NCI-H2196 (cell line): ENCODE measurements around the gene CSF1.
"Not testable (repeated sequence)": the region's sequence is repeated elsewhere in the genome, so short reads cannot be mapped to it uniquely, and the experiment has no call there.

ENCODE experiments used
- DNase-seq: peaks from one replicate; lab custom pipeline; 2025; ENCODE audit not compliant: unreplicated experiment; lab: John Stamatoyannopoulos, UW

Gene CSF1, protein sequence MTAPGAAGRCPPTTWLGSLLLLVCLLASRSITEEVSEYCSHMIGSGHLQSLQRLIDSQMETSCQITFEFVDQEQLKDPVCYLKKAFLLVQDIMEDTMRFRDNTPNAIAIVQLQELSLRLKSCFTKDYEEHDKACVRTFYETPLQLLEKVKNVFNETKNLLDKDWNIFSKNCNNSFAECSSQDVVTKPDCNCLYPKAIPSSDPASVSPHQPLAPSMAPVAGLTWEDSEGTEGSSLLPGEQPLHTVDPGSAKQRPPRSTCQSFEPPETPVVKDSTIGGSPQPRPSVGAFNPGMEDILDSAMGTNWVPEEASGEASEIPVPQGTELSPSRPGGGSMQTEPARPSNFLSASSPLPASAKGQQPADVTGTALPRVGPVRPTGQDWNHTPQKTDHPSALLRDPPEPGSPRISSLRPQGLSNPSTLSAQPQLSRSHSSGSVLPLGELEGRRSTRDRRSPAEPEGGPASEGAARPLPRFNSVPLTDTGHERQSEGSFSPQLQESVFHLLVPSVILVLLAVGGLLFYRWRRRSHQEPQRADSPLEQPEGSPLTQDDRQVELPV

GRCh38 chr1:109910123-109910962 lies at the start of gene CSF1:
TSS of gene CSF1 (plus strand) at chr1:109910849. CDS start at chr1:109911024, 175 bp downstream.
- peak; percentile 50 for DNase-seq

DNA sequence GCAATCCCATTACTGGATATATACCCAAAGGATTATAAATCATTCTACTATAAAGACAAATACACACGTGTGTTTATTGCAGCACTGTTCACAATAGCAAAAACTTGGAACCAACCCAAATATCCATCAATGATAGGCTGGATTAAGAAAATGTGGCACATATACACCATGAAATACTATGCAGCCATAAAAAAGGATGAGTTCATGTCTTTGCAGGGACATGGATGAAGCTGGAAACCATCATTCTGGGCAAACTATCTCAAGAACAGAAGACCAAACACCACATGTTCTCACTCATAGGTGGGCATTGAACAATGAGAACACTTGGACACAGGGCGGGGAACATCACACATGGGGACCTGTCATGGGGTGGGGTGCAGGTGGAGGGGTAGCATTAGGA lies 49.0 kb upstream of the CSF1 start:
- DNase-seq: not testable (repeated sequence)

DNA sequence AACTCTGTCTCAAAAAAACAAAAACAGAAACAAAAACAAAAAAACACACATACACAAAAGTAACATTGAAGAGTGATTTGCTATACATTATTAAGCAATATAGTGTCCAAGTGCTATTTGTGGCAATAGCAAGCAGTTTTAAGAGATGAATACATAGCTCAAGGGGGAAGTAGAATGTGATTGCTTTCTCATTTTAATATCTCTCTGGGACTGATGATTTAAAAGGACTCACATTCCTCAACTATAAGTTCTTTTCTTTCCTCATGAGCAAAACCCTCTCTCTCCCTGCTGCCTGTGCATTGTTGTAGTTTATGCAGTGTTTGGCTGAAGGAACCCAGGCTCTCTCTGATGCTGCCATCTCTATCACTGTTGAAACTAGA lies 47.0 kb upstream of the CSF1 start:
- no peak for DNase-seq

DNA sequence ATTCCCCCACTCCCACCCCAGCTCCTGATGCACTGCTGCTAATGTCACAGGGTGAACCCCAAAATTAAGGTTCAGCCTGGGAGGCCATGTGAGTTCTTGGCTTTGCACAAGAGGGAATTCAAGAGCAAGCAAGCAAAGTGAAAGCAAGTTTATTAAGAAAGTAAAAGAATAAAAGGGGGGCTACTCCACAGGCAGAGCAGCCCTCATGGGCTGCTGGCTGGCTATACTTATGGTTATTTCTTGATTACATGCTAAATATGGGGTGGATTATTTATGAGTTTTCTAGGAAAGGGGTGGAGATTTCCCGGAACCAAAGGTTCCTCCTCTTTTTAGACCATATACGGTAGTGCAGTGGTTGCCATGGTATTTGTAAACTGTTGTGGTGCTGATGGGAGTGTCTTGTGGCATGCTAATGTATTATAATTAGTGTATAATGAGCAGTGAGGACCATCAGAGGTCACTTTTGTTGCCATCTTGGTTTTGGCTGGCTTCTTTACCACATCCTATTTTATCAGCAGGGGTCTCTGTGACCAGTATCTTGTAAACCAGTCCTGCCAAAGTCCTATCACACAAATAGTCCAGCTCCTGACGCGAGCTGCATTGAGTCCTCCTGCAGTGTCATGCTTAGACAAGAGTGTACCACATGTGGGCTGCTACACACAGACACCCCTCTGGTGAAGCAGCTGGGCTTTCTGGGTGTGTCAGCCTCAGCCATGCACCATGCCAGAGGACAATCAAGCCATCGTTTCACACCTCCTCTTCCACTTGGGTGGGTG lies 46.4 kb upstream of the CSF1 start:
- DNase-seq: no peak

GRCh38 chr1:109864930-109865612 lies 45.6 kb upstream of the CSF1 start:
- no peak for DNase-seq

- DNase-seq: no peak
These were observed 44.6 kb upstream of the CSF1 start for GRCh38 chr1:109866071-109866470.

DNA sequence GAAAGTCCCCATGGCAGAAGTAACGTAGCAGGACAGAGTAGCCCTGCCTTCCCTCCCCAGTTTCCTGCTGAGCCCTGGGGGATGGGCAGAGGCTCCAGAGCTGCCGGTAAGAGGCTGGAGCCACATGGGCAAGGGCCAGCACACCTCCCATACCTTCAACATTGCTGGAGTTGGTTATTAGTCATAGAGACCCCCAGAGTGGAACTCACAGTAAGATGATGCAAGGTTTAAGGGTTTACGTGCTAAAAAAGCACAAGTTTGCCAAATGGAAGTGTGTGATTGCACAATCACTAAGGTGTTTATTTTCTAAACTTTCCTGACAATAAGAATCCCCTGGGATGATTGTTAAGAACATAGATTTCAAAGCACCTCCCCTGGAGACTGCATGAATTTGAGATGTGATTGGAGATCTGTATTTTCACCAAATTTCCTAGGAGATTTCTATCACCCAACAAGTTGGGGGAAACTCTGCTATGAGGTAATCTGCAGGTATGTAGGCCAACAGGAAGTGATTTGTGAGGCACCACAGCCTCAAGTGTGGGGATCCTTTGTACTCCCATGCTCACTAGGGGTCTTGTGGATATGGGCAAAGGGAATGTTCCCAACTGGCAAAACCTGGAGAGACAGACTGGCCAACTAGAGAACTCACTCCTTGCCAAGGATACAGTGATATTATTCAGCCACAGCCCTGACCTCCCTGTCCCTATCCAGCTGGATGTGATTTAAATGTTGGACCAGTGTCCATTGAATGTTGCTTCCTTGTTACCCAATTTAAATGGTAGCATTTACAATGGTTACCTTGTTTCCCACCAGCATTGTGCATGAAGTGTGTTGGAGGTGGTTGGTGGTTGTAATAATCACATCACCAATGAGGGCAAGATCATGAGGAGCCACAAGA lies 37.1 kb upstream of the CSF1 start:
- DNase-seq: no peak

- DNase-seq: no peak
These were observed 36.2 kb upstream of the CSF1 start for GRCh38 chr1:109874445-109874844.

GRCh38 chr1:109875874-109876273 lies 34.8 kb upstream of the CSF1 start:
- DNase-seq: no peak

- no peak for DNase-seq
These were observed 33.9 kb upstream of the CSF1 start for GRCh38 chr1:109876617-109877316.

DNA sequence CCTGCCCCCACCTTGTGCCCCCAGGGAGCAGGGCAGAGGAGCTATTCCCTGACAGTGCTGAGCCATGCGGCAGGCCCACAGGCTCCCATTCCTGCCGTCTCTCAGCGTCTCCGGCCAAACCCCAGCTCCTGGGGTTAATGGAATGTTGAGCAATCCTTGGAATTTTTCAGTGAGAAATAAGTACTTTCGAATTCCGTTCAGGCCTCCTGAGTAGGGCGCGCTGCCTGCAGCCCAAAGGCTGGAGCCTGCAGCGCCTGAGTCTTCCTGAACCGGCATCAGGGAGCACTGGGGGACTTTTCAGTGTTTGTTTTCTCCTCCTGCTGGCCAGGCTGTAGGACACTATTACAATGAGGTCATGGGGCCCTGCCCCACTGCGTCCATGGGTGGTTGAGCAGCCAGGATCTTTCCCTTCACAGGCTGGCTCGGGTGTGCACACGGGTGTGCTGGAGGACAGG lies 33.3 kb upstream of the CSF1 start:
- no peak for DNase-seq

DNA sequence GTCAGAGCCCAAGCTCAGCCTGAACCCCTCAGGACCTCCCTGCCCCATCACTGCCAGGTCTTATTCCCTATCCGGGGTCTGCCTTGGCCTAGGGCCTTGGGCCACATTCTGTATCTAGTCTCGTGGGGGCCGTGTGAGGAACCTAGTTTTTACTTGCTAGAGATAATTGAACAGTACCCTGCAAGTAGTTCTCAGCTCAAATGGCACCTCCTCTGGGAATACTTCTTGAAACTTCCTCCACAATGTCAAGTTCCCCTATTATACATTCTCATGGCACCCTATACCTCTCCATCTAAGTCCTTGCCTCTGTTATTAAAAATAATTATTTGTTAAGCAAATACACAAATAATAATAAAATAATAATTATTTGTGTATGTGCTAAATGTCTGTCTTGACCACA lies 32.9 kb upstream of the CSF1 start:
- no peak for DNase-seq

DNA sequence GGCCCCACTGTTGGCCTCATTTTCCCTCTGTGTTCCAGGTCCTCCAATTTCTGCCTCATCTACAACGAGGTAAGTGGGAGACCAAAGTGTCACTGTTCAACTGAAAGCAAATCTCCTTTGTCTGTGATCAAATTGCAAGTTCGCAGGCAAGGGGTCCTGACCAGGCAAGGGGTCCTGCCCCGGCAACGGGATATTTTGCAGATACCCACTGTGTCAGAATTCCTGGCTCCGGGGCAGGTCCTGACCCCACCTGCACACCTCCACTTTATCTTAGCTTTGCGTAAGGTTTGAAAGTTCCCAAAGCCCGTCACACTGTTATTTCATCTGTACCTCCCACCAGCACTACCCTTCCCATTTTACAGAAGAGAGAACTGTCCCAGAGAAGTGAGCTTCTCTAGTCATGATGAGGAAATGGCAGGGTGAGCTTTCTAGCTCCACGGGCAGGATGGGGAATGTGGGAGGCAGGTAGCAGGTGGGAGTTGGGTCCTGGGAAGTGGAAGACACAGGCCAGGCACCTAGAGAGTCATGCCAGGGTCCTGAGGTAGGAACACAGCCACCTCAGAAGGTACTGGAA lies 32.0 kb upstream of the CSF1 start:
- no peak for DNase-seq

DNA sequence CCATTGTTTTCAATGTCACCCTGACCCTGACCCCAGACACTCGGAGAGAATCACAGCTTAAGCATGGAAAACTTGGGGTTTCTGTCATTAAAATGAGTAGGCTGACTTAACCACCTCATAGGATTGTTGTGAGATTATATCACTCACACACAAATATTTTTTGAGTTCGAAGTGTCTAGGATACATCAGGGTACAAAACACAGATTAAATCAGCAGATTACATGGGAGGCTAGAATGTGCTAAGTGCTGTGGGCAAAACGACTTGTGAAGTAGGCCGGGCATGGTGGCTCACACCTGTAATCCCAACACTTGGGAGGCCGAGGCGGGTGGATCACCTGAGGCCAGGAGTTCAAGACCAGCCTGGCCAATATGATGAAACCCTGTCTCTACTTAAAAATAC lies 31.3 kb upstream of the CSF1 start:
- not testable (repeated sequence) for DNase-seq

DNA sequence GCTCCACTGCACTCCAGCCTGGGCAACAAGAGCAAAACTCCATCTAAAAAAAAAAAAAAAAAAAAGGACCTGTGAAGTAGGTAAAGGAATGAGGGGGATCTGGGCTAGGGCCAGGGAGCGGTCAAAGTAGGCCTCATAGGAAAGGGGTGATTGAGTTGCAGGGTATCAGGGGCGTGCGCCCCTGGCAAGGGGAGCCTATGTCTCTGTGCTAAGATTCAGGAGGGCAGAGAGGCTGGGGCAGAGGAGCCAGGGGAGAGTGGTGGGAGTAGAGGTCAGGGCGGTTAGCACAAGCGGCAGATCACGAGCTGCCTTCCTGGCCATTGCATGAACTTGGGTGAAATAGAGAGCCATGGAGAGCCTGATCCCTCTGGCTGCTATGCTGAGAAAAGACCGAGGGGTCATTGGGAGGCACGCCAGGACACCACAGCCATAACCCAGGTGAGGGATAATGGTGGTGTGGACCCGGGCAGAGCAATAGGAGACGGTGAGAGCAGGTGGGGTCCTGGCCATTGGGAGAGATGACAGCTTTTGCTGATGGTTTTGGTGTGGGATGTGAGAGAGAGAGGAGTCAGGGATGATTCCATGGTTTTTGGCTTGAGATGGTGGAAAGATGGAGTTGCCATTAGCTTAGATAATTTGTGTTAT lies 30.6 kb upstream of the CSF1 start:
- DNase-seq: no peak

DNA sequence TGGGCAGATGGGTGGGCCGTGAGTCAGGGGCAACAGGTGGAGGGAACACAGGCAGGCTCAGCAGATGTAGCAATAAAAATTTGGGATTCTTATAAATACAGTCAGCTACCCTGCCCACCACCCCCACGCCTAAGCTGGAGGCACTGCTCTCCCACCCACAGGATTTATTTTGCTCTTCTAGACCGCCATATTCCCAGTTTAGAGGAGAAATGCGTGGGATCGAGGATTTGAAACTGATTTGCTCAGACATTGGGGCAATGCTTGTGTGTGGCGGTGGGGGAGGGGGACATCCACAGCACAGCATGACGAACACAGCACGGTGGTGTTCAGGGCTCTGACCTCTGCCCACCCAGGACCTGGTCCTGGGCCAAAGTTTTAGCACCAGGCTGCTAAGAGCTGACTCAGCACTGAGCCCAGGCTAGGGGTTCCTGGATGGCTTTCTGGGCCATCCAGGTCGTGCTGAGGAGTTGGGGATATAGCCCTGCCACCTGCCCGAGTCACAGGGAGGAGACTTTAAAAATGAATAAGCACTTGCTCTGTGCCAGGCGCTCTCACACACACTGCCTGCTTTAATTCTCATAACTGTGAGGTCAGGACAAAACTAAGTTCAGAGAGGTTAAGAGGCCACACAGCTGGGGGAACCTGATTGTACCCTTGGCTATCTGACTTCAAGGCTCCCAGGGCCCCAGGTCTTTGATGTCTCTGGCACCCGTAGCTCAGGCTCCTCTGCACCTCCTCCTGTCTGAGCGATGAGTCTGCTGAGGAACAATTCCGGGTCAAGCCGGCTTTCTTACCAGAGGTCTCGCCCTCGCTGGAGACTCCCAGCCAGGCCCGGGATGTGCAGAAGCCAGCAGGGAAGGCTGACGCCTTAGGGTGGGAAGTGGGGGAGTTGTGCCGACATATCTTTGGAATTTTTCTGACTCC lies 29.4 kb upstream of the CSF1 start:
- no peak for DNase-seq

GRCh38 chr1:109881906-109882287 lies 28.8 kb upstream of the CSF1 start:
- no peak for DNase-seq
